Heart left ventricle (tissue), 13 donors: Measurements from ENCODE around the gene AACS.

Experiments
- CTCF ChIP-seq, 12 donors: fragments of 200-600 bp; sonication (generic) in 4 of 12; IDR thresholded peaks; one replicate each; pipeline versions ENCODE4 v1.5.0 to v1.8.0; 2018 to 2022; ENCODE audit warnings: antibody characterized with exemption in 12 of 12, mild to moderate bottlenecking in 5 of 12
- POLR2A ChIP-seq, 2 donors: fragments of 450-650 bp; IDR thresholded peaks; one replicate each; pipeline ENCODE4 v1.6.1; 2017; ENCODE audit warnings: antibody characterized with exemption in 2 of 2, mild to moderate bottlenecking in 2 of 2, moderate library complexity in 2 of 2
- donor health status: ischemic (EF 13 %, LVEDD 7.1; RV severe dilation, severe dysfunction).
- donor health status: DM: no; HTN: yes; CAD: no.
- donor health status: DM: no; HTN: no; CAD: no.
- donor health status: ischemic (EF 25% LVEDD 6.9; RV normal size, moderate dysfunction).
- donor health status: ischemic (EF 25% LVEDD 5.7; RV mildly dilated, moderate dysfunction).
- donor health status: ischemic (EF 35%, LVEDD 5.7; RV mildly dilated, moderate dysfunction).
- donor health status: nonischemic (EF 11% LVEDD 7.7; RV severe dilation, severe dysfunction).
- donor health status: DM: yes; HTN: yes; CAD: no.
- donor health status: PGD.
- donor health status: ischemic (EF 29% LVEDD 5.4; RV normal size, mild dysfunction).
- donor health status: nonischemic (EF 23%, LVEDD 6.1; RV moderate dilation, normal function).

- TF ChIP-seq CTCF (IDR thresholded peaks at IDR 0.05) (no peak), POLR2A (IDR thresholded peaks at IDR 0.05) (no peak)
These were observed 24.4 kb downstream of the AACS start for GRCh38 chr12:125089626-125090025.
